NCI-H2171 (cell line): Measurements from ENCODE around the gene ARHGEF25.
"Not testable (repeated sequence)": the region's sequence is repeated elsewhere in the genome, so short reads cannot be mapped to it uniquely, and the experiment has no call there.

ENCODE experiments used
- DNase-seq: peaks from one replicate; lab custom pipeline; 2025; lab: John Stamatoyannopoulos, UW

ARHGEF25 gene

GRCh38 chr12:57609781-57610553 lies 1.3 kb upstream of the ARHGEF25 start:
- no peak for DNase-seq

- DNase-seq = no peak
Measured at GRCh38 chr12:57610554-57611107, 604 bp upstream of the ARHGEF25 start.

GRCh38 chr12:57611827-57612710 lies 834 bp downstream of the ARHGEF25 start:
- DNase-seq = peak; percentile 69

DNA sequence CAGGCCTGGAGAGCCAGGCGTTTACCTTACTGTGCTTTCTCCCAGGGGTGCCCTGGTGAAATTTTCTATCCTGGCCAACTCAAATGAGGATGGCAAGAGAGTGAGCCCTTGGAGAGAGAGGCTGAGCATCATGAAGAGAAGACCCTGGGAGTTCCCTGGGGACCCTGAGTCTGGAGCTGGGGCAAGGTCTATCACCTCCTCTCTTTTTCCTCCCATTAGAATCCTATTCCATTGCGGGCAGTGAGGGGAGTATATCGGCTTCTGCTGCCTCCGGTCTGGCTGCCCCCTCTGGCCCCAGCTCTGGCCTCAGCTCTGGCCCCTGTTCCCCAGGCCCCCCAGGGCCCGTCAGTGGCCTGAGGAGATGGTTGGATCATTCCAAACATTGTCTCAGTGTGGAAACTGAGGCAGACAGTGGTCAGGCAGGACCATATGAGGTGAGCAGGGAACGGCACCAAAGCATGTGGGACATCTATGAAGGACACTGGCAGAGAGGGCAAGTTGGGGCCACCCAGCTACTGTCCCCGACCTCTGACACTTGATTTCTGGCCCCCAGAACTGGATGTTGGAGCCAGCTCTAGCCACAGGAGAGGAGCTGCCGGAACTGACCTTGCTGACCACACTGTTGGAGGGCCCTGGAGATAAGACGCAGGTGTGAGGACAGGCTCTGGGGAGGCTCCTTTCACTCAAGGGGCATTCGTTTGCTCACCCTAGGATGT lies 1.6 kb downstream of the ARHGEF25 start:
- DNase-seq = no peak

- DNase-seq = no peak
Measured at GRCh38 chr12:57613427-57614109, 2.3 kb downstream of the ARHGEF25 start.

- peak; percentile 45 for DNase-seq
Measured at GRCh38 chr12:57614178-57614947, 3.1 kb downstream of the ARHGEF25 start.

- no peak for DNase-seq
Measured at GRCh38 chr12:57614948-57615500, 3.8 kb downstream of the ARHGEF25 start.

DNA sequence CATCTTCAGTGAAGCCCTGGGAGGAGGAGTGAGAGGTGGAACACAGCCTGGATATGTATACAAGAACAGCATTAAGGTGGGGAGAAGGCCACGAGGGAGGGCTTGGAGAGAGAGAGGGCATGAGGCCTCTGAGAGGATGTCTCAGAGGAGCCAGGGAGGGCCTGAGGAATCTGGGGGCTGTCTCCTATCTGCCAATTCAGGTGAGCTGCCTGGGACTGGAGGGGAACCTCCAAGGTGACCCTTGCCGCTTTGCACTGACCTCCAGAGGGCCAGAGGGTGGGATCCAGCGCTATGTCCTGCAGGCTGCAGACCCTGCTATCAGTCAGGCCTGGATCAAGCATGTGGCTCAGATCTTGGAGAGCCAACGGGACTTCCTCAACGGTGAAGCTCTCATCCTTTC lies 4.4 kb downstream of the ARHGEF25 start:
- DNase-seq = no peak

GRCh38 chr12:57616383-57617101 lies 5.3 kb downstream of the ARHGEF25 start:
- DNase-seq = no peak

DNA sequence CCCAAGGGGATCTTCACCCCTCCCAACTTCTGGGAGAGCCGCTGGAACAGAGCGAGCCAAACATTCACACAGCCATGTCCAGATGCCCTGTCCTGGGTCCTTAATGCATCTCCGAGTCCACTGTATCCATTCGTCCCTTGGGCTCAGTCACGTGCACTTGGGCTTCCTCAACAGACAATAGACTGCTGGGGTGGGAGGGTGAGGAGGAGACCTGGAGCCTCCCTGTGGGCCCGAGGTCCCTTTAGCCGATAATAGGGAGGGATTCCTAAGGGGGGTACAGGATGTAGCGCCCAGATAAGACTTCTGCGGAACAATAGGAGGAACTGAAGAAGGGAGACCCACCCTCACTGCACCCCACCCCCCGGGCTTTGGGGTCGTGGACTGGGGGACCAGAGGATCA lies 6.7 kb downstream of the ARHGEF25 start:
- no peak for DNase-seq

DNA sequence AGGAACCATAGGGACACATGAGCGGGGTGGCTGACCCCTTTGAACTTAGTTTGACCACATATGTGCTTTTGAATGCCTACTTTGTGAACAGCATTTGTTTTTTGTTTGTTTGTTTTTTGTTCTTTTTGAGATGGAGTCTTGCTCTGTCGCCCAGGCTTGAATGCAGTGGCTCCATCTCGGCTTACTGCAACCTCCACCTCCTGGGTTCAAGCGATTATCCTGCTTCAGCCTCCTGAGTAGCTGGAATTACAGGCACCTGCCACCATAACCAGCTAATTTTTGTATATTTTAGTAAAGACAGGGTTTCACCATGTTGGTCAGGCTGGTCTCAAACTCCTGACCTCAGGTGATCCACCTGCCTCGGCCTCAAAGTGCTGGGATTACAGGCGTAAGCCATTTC lies 7.2 kb downstream of the ARHGEF25 start:
- not testable (repeated sequence) for DNase-seq

DNA sequence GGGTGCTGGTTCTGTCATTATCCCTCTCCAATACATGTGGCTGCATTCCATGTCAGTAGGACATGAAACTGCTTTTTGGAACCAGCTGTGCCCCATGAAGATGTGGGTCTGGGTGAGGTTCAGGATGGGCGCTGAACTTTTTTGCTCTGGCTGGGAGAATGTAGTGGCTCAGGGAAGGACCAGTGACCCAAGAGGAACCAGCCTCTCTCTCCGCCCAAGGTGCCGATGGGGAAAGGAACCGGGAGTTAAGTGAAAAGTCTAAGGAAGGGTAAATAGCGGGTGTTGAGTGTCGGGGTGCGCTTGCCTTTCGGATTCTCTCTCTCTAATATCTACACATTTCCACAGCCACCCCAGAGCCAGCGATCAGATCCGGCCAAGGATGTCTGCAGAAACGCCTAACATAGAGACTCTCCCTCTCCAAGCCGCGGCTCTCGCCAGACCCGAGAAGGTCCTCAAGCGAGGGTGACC lies 7.8 kb downstream of the ARHGEF25 start:
- no peak for DNase-seq

DNA sequence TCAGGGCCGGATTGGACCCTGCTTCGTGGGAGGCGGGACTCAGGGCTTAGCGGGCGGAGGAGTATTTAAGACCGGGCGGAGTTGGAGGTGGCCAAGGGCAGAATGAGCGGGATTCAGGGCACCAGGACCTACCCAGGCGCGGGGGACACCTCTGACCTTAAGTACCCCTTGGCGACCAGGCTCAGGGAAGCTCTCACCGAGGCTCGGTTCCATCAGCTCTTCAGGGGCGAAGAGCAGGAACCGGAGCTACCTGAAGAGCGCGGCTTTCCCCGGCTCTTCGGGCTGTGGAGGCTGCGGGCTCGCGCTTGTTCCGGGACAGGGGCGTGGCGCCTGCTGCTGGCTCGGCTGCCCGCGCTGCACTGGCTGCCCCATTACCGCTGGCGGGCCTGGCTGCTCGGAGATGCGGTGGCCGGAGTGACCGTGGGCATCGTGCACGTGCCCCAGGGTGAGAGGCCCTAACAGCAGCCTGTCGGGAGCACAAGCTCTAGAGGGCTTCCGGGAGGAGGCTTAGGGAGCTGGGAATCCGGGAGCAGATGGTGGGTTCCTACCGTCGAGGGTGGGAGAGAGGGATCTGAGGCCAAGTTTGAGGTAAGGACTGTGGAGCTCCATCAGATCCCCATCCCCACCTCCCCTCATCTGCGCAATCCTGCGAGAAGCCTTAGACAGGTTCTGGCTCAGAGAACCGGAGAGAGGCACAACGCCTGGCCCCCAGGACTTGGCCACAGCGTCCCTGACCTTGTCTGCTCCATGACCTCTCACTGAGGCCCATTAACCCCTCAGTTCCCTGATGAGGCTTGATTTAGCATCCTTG lies 8.4 kb downstream of the ARHGEF25 start:
- no peak for DNase-seq

GRCh38 chr12:57620245-57620935 lies 9.2 kb downstream of the ARHGEF25 start:
- no peak for DNase-seq

DNA sequence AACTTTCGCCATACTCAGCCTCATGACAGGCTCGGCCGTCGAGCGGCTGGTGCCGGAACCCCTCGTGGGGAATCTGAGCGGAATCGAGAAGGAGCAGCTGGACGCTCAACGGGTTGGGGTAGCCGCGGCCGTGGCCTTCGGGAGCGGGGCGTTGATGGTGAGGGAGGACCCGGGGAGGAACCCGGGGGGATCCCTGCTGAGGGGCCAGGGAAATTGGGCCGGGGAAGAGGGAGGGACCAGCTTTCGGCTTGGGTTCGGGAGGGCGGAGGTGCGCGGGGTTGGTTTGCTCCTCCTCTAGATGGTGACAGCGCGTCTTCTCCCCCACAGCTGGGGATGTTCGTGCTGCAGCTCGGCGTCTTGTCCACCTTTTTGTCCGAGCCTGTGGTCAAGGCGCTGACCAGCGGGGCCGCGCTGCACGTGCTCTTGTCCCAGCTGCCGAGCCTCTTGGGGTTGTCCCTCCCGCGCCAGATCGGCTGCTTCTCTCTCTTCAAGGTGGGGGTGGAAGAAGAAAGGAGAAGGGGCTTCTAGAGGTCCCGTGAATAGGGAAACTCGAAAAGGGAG lies 9.8 kb downstream of the ARHGEF25 start:
- DNase-seq = no peak

DNA sequence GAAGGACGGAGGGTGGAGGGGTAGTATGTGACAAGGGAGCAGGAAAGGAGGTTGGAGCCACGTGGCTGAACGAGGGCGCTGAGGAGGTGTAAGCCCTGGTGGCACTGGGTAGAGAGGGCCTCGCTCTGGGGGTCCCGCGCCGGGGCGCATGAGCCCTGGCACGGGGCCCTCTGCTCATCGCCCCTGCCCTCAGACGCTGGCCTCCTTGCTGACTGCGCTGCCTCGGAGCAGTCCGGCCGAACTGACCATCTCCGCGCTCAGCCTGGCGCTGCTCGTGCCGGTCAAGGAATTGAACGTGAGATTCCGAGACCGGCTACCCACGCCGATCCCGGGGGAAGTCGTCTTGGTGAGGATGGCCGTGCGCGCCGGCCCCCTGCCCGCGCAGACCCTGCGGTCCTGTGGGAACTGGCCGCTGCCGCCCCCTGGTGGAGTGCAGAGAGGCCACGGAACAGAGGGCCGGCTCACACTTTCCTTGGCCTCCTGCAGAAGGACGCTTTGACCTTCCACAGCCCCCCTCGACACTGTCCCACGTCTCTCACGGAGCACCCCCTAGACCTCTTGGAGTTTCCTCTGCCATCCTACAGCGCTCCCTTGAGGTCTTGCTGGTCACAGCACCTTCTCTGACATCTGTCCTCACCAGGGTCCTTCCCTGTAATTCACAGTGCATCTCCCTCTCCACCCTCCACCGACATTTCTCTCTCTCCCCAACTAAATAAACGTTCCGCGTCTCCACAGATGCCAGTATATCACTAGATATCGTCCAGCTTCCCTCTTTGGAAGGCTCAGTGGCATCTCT lies 10.5 kb downstream of the ARHGEF25 start:
- peak; percentile 37 for DNase-seq
